NCI-H82 treated with DMSO at 0.1 percent for 48 hours (cell line): ENCODE results near the gene AMY1C.
"Not testable (repeated sequence)": the region's sequence is repeated elsewhere in the genome, so short reads cannot be mapped to it uniquely, and the experiment has no call there.

Experiments used
- DNase-seq: peaks from one replicate; lab custom pipeline; 2025; ENCODE audit not compliant: unreplicated experiment; lab: John Stamatoyannopoulos, UW

The AMY1C gene

DNA sequence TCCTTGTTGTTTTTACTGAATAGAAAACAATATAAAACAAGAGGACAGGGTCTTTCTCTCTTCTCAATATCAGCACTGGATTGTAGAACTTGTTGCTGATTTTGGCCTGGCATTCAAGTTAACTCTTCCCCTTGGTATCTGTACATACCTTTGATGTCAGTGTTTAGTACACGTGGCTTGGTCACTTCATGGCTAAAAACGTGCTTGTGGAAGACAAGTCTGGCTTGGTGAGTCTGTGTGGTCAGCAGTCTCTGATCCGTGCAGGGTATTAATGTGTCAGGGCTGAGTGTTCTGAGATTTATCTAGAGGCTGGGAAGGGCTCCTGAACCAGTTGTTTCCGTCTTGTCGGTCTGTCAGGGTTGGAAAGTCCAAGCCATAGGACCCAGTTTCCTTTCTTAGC lies at the start of gene AMY1C:
TSS of gene AMY1C (plus strand) at position 301 of the 400 bp plus-strand sequence. CDS start 572 bp downstream, outside the sequence.
- DNase-seq: not testable (repeated sequence)

GRCh38 chr1:103700669-103701068 lies 49.0 kb upstream of the AMY1C start:
- not testable (repeated sequence) for DNase-seq

- not testable (repeated sequence) for DNase-seq
Measured at GRCh38 chr1:103701256-103701655, 48.4 kb upstream of the AMY1C start.

DNA sequence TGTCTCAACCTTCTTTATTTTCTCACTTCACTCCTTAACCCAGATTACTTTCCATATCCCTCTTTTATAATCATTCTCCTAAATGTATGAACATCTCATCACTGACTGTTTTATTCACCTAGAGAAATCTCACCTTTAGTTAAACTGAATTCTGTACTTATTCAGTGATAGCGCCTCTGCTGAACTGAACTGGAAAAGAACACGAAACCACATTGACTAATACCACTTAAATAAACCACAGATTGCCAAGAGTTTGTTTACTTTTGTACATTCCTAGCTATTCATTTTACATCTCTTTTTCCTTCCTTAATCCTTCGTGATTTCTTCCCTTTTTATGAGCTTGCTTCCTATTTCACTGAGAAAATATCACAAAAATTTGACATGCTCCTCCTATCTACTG lies 42.0 kb upstream of the AMY1C start:
- not testable (repeated sequence) for DNase-seq

DNA sequence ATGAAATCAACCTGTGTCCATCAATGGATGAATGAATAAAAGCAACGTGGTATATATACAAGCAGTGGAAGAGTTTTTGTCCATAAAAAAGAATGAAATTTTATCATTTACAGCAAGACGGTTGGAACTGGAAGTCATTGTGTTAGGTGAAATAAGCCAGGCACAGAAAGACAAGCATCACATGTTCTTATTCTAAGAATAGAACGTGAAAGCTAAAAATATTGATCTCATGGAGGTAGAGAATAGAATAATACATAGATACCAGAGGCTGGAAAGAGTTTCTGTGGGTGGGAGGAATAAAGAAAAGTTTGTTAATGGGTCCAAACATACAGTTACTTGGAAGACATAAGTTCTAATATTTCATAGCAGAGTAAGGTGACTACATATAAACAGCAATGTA lies 39.3 kb upstream of the AMY1C start:
- not testable (repeated sequence) for DNase-seq

GRCh38 chr1:103717404-103717803 lies 32.3 kb upstream of the AMY1C start:
- not testable (repeated sequence) for DNase-seq

DNA sequence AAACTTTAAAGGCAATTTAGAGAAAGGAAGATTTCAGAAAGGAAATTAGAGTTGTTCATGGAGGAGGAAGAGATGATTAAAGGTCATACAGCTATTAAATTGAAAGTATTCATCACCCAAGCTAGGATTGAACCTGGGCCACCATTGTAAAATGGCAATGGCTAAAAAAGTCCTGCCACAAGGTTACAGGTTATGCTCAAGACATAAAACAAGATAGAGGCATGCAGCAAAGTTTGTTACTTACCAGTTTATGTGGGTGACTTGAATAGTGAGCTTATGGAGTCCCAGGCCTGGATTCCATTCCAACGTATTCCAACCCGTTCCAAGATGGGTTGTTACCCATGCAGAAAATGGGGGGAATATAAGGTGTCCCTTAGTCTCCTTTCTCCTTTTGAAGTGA lies 28.2 kb upstream of the AMY1C start:
- DNase-seq: not testable (repeated sequence)

GRCh38 chr1:103735334-103735733 lies 14.4 kb upstream of the AMY1C start:
- not testable (repeated sequence) for DNase-seq

- not testable (repeated sequence) for DNase-seq
Measured at GRCh38 chr1:103738031-103738430, 11.7 kb upstream of the AMY1C start.

- DNase-seq: not testable (repeated sequence)
Measured at GRCh38 chr1:103744449-103744848, 5.2 kb upstream of the AMY1C start.

GRCh38 chr1:103745040-103745439 lies 4.7 kb upstream of the AMY1C start:
- DNase-seq: not testable (repeated sequence)

DNA sequence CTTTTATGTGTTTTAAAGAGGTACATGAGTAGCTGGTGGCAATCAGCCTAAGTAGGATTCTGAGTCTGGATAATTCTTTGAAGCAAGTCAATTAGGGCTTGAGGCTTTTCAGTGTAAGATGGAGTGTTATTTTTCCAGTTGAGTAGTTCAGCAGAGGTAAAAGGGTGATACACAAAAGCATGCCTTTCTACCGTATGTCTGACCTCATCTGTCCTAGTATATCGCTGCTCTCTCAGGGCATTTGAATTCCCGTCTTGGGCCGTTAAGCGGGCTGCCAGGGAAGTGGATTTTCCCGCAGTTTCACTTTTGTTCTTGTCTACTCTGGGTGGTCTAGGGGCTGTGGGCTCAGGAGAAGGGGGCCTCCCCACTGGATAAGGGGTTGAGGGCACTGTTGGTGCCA lies 1.4 kb upstream of the AMY1C start:
- not testable (repeated sequence) for DNase-seq

- no peak for DNase-seq
Measured at GRCh38 chr1:103761896-103762295, 12.2 kb downstream of the AMY1C start.

GRCh38 chr1:103779932-103780331 lies 30.2 kb downstream of the AMY1C start:
- no peak for DNase-seq

DNA sequence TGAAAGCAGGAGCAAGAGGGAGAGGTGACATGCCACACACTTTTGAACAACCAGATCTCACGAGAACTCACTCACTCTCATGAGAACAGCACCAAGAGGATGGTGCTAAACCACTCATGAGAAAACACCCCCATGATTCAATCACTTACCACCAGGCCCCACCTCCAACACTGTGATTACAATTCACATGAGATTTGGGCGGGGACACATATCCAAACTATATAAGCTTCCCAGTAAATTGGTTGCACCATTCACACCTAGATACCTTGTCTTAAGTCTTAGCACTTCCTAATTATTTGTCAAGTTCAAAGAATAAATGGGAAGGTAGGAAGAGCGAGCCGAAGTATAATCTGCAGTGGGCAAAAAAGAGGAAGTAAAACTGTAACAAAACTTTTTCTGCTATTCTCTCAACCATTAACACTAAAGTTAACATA lies 34.3 kb downstream of the AMY1C start:
- DNase-seq: no peak

DNA sequence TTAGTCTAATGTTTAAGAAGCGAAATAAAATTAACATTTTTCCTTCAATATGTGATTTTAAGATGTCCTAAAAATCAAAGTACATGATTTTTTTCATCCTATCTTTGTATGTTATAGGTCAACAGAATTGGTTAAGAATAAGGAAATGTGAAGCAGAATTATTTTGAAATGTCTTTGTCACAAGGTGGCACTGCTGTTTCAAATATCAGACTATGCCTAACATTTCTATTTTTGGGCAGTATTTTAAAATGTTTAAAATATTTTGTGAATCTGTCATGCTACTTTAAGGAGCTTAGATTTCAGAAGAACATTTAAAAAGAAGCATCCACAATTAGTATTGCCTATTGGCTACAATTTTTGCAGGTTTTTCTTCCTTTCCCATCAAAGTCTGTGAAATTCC lies 38.7 kb downstream of the AMY1C start:
- DNase-seq: peak; percentile 9

GRCh38 chr1:103790172-103790571 lies 40.5 kb downstream of the AMY1C start:
- no peak for DNase-seq
